ENCODE measurements around the gene SBK2. TPM values are rescaled to one million over a fixed set of nuclear protein-coding genes. Genes with fewer than 3 reads are reported as not detected.

SBK2 gene
- total RNA-seq, 2 experiments from 2014 or later = not detected

- BruUV-seq (replicated peaks) = no TSS peak
- Histone ChIP-seq H3K27ac (ENCODE audit: low read depth, low read length, poor library complexity, severe bottlenecking) (no peak overlapping the region), H3K4me3 (ENCODE audit: low read depth, low read length, poor library complexity, severe bottlenecking) (no peak overlapping the region), H3K9me2 (ENCODE audit: insufficient read depth, low read length) (no peaks in the 10 kb centered on the region), H3K36me3 (ENCODE audit: insufficient read depth, low read length) (no peaks in the 10 kb centered on the region), H3K4me2 (ENCODE audit: low read length) (no peak overlapping the region), H3K9me3 (ENCODE audit: low read length) (0 out of 2 replicates have a peak, but pooled peaks cover 5% of the 10 kb centered on the region), H3K4me1 (ENCODE audit: insufficient read depth, low read length, poor library complexity, severe bottlenecking) (no peaks in the 10 kb centered on the region), H3K79me2 (ENCODE audit: insufficient read depth, low read depth, low read length) (no peaks in the 10 kb centered on the region), H4K20me1 (ENCODE audit: insufficient read depth, low read length) (no peaks in the 10 kb centered on the region), H2AFZ (ENCODE audit: low read length) (no peak overlapping the region)
- no peak for DNase-seq (ENCODE audit: low spot score)
- ChIA-PET POLR2A (no interaction called here), CTCF (ENCODE audit: unreplicated experiment) (no interaction called here)
- no peak for TF ChIP-seq CTCF (conservative IDR thresholded peaks at IDR 0.05; ENCODE audit: low read length)
- no peak for TF ChIP-seq EZH2phosphoT487 (IDR thresholded peaks at IDR 0.05; ENCODE audit: borderline replicate concordance, low read depth, low read length)
- intact Hi-C loops (cut with micrococcal nuclease; ENCODE audit: unreplicated experiment) = no loop called here
These were observed 11.4 kb downstream of the SBK2 start for GRCh38 chr19:55525289-55526101.

DNA sequence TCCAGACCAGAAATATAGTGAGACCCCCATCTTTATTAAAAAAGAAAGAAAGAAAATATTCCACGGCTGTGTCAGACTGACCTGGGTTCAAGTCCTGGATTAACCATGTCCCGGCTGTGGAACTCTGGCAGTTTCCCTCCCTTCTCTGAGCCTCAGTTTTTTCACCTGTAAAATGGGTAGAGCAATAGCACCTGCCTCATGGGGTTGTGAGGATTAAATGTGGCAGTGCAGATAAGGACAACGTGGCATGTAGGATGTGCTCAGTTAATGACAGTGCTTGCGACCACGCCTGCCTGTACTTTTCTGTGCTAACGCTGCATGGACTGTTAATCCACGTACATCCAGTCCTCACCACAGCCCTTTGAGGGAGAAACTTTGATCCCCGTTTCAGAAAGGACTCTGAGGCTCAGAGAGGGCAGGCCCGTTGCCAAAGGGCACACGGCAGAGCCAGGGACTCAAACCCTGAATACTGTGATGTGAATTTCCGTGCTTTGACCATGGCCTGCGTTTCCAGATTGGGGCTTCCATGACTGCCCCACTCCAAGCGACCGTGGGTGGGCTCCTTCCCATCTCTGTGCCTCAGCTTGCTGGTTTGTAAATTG is 16.1 kb downstream of the SBK2 start:
- H3K4me1 ChIP-seq (ENCODE audit: insufficient read depth, low read length, poor library complexity, severe bottlenecking) = peaks cover 8% of the 10 kb centered on the region
- no peaks in the 10 kb centered on the region for H3K9me3 ChIP-seq (ENCODE audit: low read length)
- no peak for DNase-seq (ENCODE audit: low spot score)
- H3K4me2 ChIP-seq (ENCODE audit: low read length) = no peak overlapping the region
- H3K27ac ChIP-seq (ENCODE audit: low read depth, low read length, poor library complexity, severe bottlenecking) = no peak overlapping the region
- no TSS peak for BruUV-seq (replicated peaks)
- intact Hi-C loops (cut with micrococcal nuclease; ENCODE audit: unreplicated experiment) = no loop called here
- TF ChIP-seq EZH2phosphoT487 (IDR thresholded peaks at IDR 0.05; ENCODE audit: borderline replicate concordance, low read depth, low read length) = no peak
- no peak for TF ChIP-seq CTCF (conservative IDR thresholded peaks at IDR 0.05; ENCODE audit: low read length)
- H3K4me3 ChIP-seq (ENCODE audit: low read depth, low read length, poor library complexity, severe bottlenecking) = no peak overlapping the region
- no peaks in the 10 kb centered on the region for H4K20me1 ChIP-seq (ENCODE audit: insufficient read depth, low read length)
- CTCF ChIA-PET (ENCODE audit: unreplicated experiment) = no interaction called here
- H3K9me2 ChIP-seq (ENCODE audit: insufficient read depth, low read length) = no peaks in the 10 kb centered on the region
- no peaks in the 10 kb centered on the region for H3K79me2 ChIP-seq (ENCODE audit: insufficient read depth, low read depth, low read length)
- POLR2A ChIA-PET = no interaction called here
- no peak overlapping the region for H2AFZ ChIP-seq (ENCODE audit: low read length)
- no peaks in the 10 kb centered on the region for H3K36me3 ChIP-seq (ENCODE audit: insufficient read depth, low read length)

All from OCI-LY7 (cell line).